Measurements from ENCODE around the gene ZNF511.

GRCh38 chr10:133299224-133299623, 9.5 kb upstream of the ZNF511 start:
- TF ChIP-seq POLR2A (IDR thresholded peaks at IDR 0.05) (no peak), CTCF (IDR thresholded peaks at IDR 0.05) (no peak)
